Naive thymus-derived CD8-positive, alpha-beta T cell (primary cell): Measurements from ENCODE around the gene COL5A1. TPM values are rescaled to one million over a fixed set of nuclear protein-coding genes. Genes with fewer than 3 reads are reported as not detected.

Source experiments
- ATAC-seq, 2 donors: fragments of 150-1000 bp; cut with Tn5 transposase in 1 of 2; sonication (Bioruptor Pico), chemical (Tn5 transposase) in 1 of 2; 1 replicate in 1 of 2; 2 replicates in 1 of 2; pipeline ENCODE4 v1.10.0; 2021; ENCODE audit warnings: mild to moderate bottlenecking in 2 of 2, moderate library complexity in 2 of 2
- POLR2A ChIA-PET: fragments of 350-600 bp; sonication (Branson Sonifier 250); formaldehyde crosslinking; loops from one replicate; lab custom pipeline; 2021; ENCODE audit warnings: antibody characterized with exemption; lab: Charles Lee
- DNase-seq, 10 donors: peaks; one replicate each; pipeline versions ENCODE4 v3.0.0 to v3.0.0-alpha.2; 2020 to 2022
- H3K27ac Mint-ChIP-seq, 10 donors: one replicate each; pipeline ENCODE4 v1.8.0; 2020 to 2022; ENCODE audit warnings: mild to moderate bottlenecking in 10 of 10, mixed read lengths in 10 of 10, moderate library complexity in 4 of 10, inconsistent platforms in 1 of 10
- H3K27me3 Mint-ChIP-seq, 5 donors: one replicate each; pipeline ENCODE4 v1.8.0; 2021 to 2022; ENCODE audit warnings: mixed read lengths in 5 of 5
- H3K36me3 Mint-ChIP-seq, 3 donors: one replicate each; pipeline ENCODE4 v1.8.0; 2020 to 2022; ENCODE audit warnings: mixed read lengths in 3 of 3, mild to moderate bottlenecking in 2 of 3, inconsistent platforms in 1 of 3
- H3K4me1 Mint-ChIP-seq, 4 donors: one replicate each; pipeline ENCODE4 v1.8.0; 2021 to 2022; ENCODE audit warnings: mixed read lengths in 4 of 4
- H3K4me3 Mint-ChIP-seq, 10 donors: one replicate each; pipeline ENCODE4 v1.8.0; 2020 to 2022; ENCODE audit warnings: mild to moderate bottlenecking in 10 of 10, mixed read lengths in 10 of 10, moderate library complexity in 6 of 10, inconsistent platforms in 1 of 10
- H3K9me3 Mint-ChIP-seq, 9 donors: one replicate each; pipeline ENCODE4 v1.8.0; 2020 to 2022; ENCODE audit warnings: mixed read lengths in 9 of 9, mild to moderate bottlenecking in 3 of 9, inconsistent platforms in 1 of 9, moderate library complexity in 1 of 9
- polyA plus RNA-seq, 3 donors: library from polyadenylated mRNA; unstranded; fragments of 300-500 nt; fragmentation: Illumina TruSeq; gene quantifications; one replicate each; pipeline ENCODE4 v1.2.3, GENCODE V29; 2021
- total RNA-seq, 8 experiments: library from RNA in 2 of 8; stranded (reverse) in 2 of 8; gene quantifications; one replicate each; pipeline ENCODE4 v1.2.3 and lab custom pipeline; 2021 to 2026

COL5A1 gene
- total and polyA plus RNA-seq, 5 experiments from 2014 or later: 0.26 TPM; not detected in 4

- POLR2A ChIA-PET: no interaction called here
- Mint-ChIP-seq H3K27me3 (no peaks in the 10 kb centered on the region), H3K4me1 (no peaks in the 10 kb centered on the region), H3K36me3 (no peaks in the 10 kb centered on the region), H3K4me3 (no peak overlapping the region), H3K9me3 (no peaks in the 10 kb centered on the region), H3K27ac (no peak overlapping the region)
- ATAC-seq (no peak), DNase-seq (no peak)
These were observed 174.7 kb downstream of the COL5A1 start for GRCh38 chr9:134816264-134816663.

- no peak for DNase-seq
- Mint-ChIP-seq H3K27ac (no peak overlapping the region), H3K9me3 (no peaks in the 10 kb centered on the region), H3K27me3 (peaks cover 0 to 1% (median 0%) of the 10 kb centered on the region in 5 donors), H3K4me1 (no peaks in the 10 kb centered on the region), H3K36me3 (no peaks in the 10 kb centered on the region), H3K4me3 (no peak overlapping the region)
- POLR2A ChIA-PET: no interaction called here
- no peak for ATAC-seq
These were observed 176.5 kb downstream of the COL5A1 start for GRCh38 chr9:134818000-134818568.

GRCh38 chr9:134818591-134818990 lies 177.0 kb downstream of the COL5A1 start:
- ATAC-seq (no peak), DNase-seq (no peak)
- POLR2A ChIA-PET: no interaction called here
- Mint-ChIP-seq H3K9me3 (no peaks in the 10 kb centered on the region), H3K4me1 (no peaks in the 10 kb centered on the region), H3K36me3 (no peaks in the 10 kb centered on the region), H3K27ac (no peak overlapping the region), H3K27me3 (peaks cover 0 to 2% (median 0%) of the 10 kb centered on the region in 5 donors), H3K4me3 (no peak overlapping the region)

- Mint-ChIP-seq H3K9me3 (no peaks in the 10 kb centered on the region), H3K4me3 (no peak overlapping the region), H3K27ac (no peak overlapping the region), H3K27me3 (peaks cover 0 to 2% (median 0%) of the 10 kb centered on the region in 5 donors), H3K36me3 (no peaks in the 10 kb centered on the region), H3K4me1 (no peaks in the 10 kb centered on the region)
- ATAC-seq: no peak
- no peak for DNase-seq
- POLR2A ChIA-PET: no interaction called here
These were observed 179.3 kb downstream of the COL5A1 start for GRCh38 chr9:134820901-134821300.

GRCh38 chr9:134822541-134822940 lies 180.9 kb downstream of the COL5A1 start:
- H3K4me3 Mint-ChIP-seq: no peak overlapping the region
- POLR2A ChIA-PET: no interaction called here
- no peaks in the 10 kb centered on the region for H3K9me3 Mint-ChIP-seq
- H3K27me3 Mint-ChIP-seq: peaks cover 0 to 2% (median 0%) of the 10 kb centered on the region in 5 donors
- H3K36me3 Mint-ChIP-seq: no peaks in the 10 kb centered on the region
- H3K27ac Mint-ChIP-seq: no peak overlapping the region
- DNase-seq (no peak), ATAC-seq (no peak)
- H3K4me1 Mint-ChIP-seq: peaks cover 0 to 4% (median 0%) of the 10 kb centered on the region in 4 donors

- no peak for ATAC-seq
- no peaks in the 10 kb centered on the region for H3K9me3 Mint-ChIP-seq
These were observed 182.0 kb downstream of the COL5A1 start for GRCh38 chr9:134823623-134824022.

GRCh38 chr9:134824583-134824982 lies 183.0 kb downstream of the COL5A1 start:
- DNase-seq (no peak), ATAC-seq (no peak)
- no peak overlapping the region for H3K4me3 Mint-ChIP-seq
- H3K27me3 Mint-ChIP-seq: peaks cover 0 to 2% (median 0%) of the 10 kb centered on the region in 5 donors
- H3K27ac Mint-ChIP-seq: no peak overlapping the region
- no peaks in the 10 kb centered on the region for H3K9me3 Mint-ChIP-seq
- H3K36me3 Mint-ChIP-seq: no peaks in the 10 kb centered on the region
- peaks cover 0 to 4% (median 0%) of the 10 kb centered on the region in 4 donors for H3K4me1 Mint-ChIP-seq
- POLR2A ChIA-PET: no interaction called here

More at GRCh38 chr9:134823623-134824022, 182.0 kb downstream of the COL5A1 start:
- Mint-ChIP-seq H3K27me3 (peaks cover 0 to 2% (median 0%) of the 10 kb centered on the region in 5 donors), H3K4me3 (no peak overlapping the region), H3K4me1 (peaks cover 0 to 4% (median 0%) of the 10 kb centered on the region in 4 donors), H3K36me3 (no peaks in the 10 kb centered on the region), H3K27ac (no peak overlapping the region)
- POLR2A ChIA-PET: no interaction called here
- no peak for DNase-seq

- Mint-ChIP-seq H3K27me3 (peaks cover 0 to 2% (median 0%) of the 10 kb centered on the region in 5 donors), H3K9me3 (no peaks in the 10 kb centered on the region), H3K36me3 (no peaks in the 10 kb centered on the region), H3K27ac (no peak overlapping the region), H3K4me1 (peaks cover 0 to 4% (median 0%) of the 10 kb centered on the region in 4 donors), H3K4me3 (no peak overlapping the region)
- POLR2A ChIA-PET: no interaction called here
- no peak for ATAC-seq
- no peak for DNase-seq
These were observed 183.4 kb downstream of the COL5A1 start for GRCh38 chr9:134825025-134825424.

- no peak overlapping the region for H3K4me3 Mint-ChIP-seq
These were observed 185.0 kb downstream of the COL5A1 start for GRCh38 chr9:134826336-134827285.

GRCh38 chr9:134827559-134827958 lies 186.0 kb downstream of the COL5A1 start:
- POLR2A ChIA-PET: no interaction called here
- peaks cover 0 to 4% (median 0%) of the 10 kb centered on the region in 4 donors for H3K4me1 Mint-ChIP-seq
- DNase-seq: no peak
- H3K27ac Mint-ChIP-seq: no peak overlapping the region
- ATAC-seq: no peak
- H3K36me3 Mint-ChIP-seq: no peaks in the 10 kb centered on the region
- peaks cover 0 to 2% (median 0%) of the 10 kb centered on the region in 5 donors for H3K27me3 Mint-ChIP-seq
- no peaks in the 10 kb centered on the region for H3K9me3 Mint-ChIP-seq
- no peak overlapping the region for H3K4me3 Mint-ChIP-seq

More at GRCh38 chr9:134826336-134827285, 185.0 kb downstream of the COL5A1 start:
- no peak for DNase-seq
- ATAC-seq: no peak
- Mint-ChIP-seq H3K27me3 (peaks cover 0 to 2% (median 0%) of the 10 kb centered on the region in 5 donors), H3K4me1 (peaks cover 0 to 4% (median 0%) of the 10 kb centered on the region in 4 donors), H3K27ac (no peak overlapping the region), H3K9me3 (no peaks in the 10 kb centered on the region), H3K36me3 (no peaks in the 10 kb centered on the region)
- POLR2A ChIA-PET: no interaction called here

- H3K9me3 Mint-ChIP-seq: no peaks in the 10 kb centered on the region
- no peak overlapping the region for H3K4me3 Mint-ChIP-seq
- H3K4me1 Mint-ChIP-seq: peaks cover 0 to 4% (median 0%) of the 10 kb centered on the region in 4 donors
- DNase-seq (no peak), ATAC-seq (no peak)
- POLR2A ChIA-PET: no interaction called here
- peaks cover 0 to 2% (median 0%) of the 10 kb centered on the region in 5 donors for H3K27me3 Mint-ChIP-seq
- no peaks in the 10 kb centered on the region for H3K36me3 Mint-ChIP-seq
- H3K27ac Mint-ChIP-seq: no peak overlapping the region
These were observed 186.4 kb downstream of the COL5A1 start for GRCh38 chr9:134827993-134828392.

- no peak overlapping the region for H3K27ac Mint-ChIP-seq
These were observed 187.3 kb downstream of the COL5A1 start for GRCh38 chr9:134828892-134829291.

GRCh38 chr9:134829356-134829937 lies 187.8 kb downstream of the COL5A1 start:
- Mint-ChIP-seq H3K27ac (no peak overlapping the region), H3K27me3 (no peaks in the 10 kb centered on the region), H3K36me3 (no peaks in the 10 kb centered on the region), H3K4me3 (no peak overlapping the region), H3K9me3 (no peaks in the 10 kb centered on the region), H3K4me1 (peaks cover 0 to 4% (median 0%) of the 10 kb centered on the region in 4 donors)
- DNase-seq (no peak), ATAC-seq (no peak)
- POLR2A ChIA-PET: no interaction called here

More at GRCh38 chr9:134828892-134829291, 187.3 kb downstream of the COL5A1 start:
- no peak for DNase-seq
- Mint-ChIP-seq H3K27me3 (no peaks in the 10 kb centered on the region), H3K4me1 (peaks cover 0 to 4% (median 0%) of the 10 kb centered on the region in 4 donors), H3K4me3 (no peak overlapping the region), H3K9me3 (no peaks in the 10 kb centered on the region), H3K36me3 (no peaks in the 10 kb centered on the region)
- ATAC-seq: no peak
- POLR2A ChIA-PET: no interaction called here
